Mucosa of stomach (tissue), 1 donor: ENCODE results near the gene PRKN.

ENCODE experiments used
- H3K27me3 ChIP-seq: one replicate; pipeline ENCODE4 v1.7.0; 2013; ENCODE audit warnings: mild to moderate bottlenecking, low read length; ENCODE audit not compliant: control insufficient read depth, insufficient read depth
- H3K36me3 ChIP-seq: one replicate; pipeline ENCODE4 v1.7.0; 2013; ENCODE audit warnings: low read length; ENCODE audit not compliant: control insufficient read depth, insufficient read depth
- H3K4me1 ChIP-seq: one replicate; pipeline ENCODE4 v1.7.0; 2013; ENCODE audit warnings: mild to moderate bottlenecking, low read length; ENCODE audit not compliant: control insufficient read depth, insufficient read depth
- H3K4me3 ChIP-seq: one replicate; pipeline ENCODE4 v1.7.0; 2013; ENCODE audit warnings: low read length
- H3K9ac ChIP-seq: one replicate; pipeline ENCODE4 v1.7.0; 2013; ENCODE audit warnings: mild to moderate bottlenecking, low read length, moderate library complexity
- H3K9me3 ChIP-seq: one replicate; pipeline ENCODE4 v1.7.0; 2013; ENCODE audit warnings: mild to moderate bottlenecking, low read length, moderate library complexity; ENCODE audit not compliant: control insufficient read depth
- donor health status: Pancreatic carcinoma.

Gene PRKN

DNA sequence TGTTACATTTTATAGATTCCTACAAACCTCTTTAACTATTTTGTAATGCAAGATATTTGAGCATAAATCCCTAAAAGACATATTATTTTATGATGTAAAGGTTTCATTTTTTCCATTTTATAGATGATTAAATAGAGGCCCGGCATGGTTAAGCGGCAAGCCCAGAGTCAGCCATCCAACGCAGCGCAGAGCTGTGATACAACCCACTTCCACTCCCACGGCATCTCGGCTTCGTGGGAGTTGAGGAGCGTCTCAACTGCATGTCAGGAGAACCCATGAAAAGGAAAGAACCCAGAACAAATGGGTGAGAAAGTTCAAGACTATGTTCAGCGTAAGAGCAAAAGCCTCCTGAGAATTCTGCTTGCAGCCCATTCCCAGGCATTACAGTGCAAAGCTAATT is 488.2 kb downstream of the PRKN start:
- no peaks in the 10 kb centered on the region for H3K9me3 ChIP-seq
- no peaks in the 10 kb centered on the region for H3K36me3 ChIP-seq
- no peak overlapping the region for H3K9ac ChIP-seq
- no peak overlapping the region for H3K4me3 ChIP-seq
- no peaks in the 10 kb centered on the region for H3K4me1 ChIP-seq
- no peaks in the 10 kb centered on the region for H3K27me3 ChIP-seq

DNA sequence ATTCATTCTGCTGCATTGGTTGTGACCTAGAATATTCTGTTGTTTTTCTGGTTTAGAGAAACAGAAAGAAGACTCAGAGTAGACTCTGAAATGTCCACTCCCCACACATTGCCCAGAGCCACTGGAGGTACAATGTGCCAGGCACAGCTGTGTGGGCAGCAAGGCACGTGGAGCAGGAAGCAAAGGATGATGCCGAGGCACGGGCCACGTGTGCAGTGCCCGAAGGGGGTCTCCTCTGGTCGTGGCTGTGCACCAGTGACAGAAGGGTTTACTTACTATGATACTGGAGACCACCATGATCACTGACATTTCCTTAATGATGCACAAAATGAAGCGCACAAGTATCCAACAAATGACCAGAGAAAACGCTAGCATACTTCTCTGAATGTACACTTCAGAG is 488.9 kb downstream of the PRKN start:
- Histone ChIP-seq H3K27me3 (no peaks in the 10 kb centered on the region), H3K9me3 (no peaks in the 10 kb centered on the region), H3K4me3 (no peak overlapping the region), H3K9ac (no peak overlapping the region), H3K4me1 (no peaks in the 10 kb centered on the region), H3K36me3 (no peaks in the 10 kb centered on the region)

GRCh38 chr6:162237331-162237730 is 490.2 kb downstream of the PRKN start:
- Histone ChIP-seq H3K4me3 (no peak overlapping the region), H3K36me3 (no peaks in the 10 kb centered on the region), H3K9me3 (no peaks in the 10 kb centered on the region), H3K27me3 (no peaks in the 10 kb centered on the region), H3K4me1 (no peaks in the 10 kb centered on the region), H3K9ac (no peak overlapping the region)

DNA sequence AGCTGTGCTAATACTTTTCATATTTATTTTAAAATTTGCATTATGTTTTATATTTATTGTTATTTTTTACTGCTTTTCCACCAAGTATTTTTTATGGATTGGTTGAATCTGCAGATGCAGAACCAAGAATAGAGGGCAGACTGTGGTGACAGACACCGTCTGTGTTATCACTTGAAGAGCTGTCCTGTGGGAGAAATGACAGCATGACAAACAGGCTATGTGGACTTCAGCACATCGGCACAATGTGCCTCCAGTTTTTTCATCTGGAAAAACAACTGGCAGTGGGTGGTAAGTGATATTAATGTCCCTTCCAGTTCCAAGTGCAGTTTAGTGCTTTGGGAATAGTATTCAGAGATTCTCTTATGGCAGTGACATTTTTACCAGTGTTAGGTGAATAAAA is 492.9 kb downstream of the PRKN start:
- no peaks in the 10 kb centered on the region for H3K27me3 ChIP-seq

DNA sequence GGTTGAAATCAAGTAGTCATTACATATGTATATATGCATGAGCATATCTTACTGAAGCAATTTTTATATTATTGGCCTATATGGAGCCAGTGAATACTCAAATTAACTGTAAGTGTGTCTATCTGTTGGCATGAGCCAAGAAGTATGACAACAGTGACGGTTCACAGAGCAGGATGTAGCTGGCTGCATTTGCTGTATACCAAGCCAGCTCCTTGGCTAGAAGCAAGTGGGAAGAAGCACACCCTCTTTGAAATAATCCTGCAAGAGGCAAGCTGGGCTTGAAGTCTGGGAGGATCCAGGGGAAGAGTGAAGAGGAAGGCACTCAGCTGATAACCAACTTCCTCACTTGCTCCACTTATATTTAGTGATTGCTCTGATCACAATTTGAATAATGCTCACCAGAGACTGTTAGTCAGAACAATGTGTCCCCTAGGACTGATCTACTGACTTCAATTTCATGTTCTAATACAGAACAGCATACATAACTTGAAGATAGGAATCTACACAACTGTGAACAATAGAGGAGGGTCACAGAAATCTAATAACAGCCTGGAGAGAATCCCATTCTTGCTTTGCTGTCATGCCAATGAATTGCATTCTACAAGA is 497.3 kb downstream of the PRKN start:
- no peak overlapping the region for H3K4me3 ChIP-seq
- no peaks in the 10 kb centered on the region for H3K27me3 ChIP-seq
- no peaks in the 10 kb centered on the region for H3K9me3 ChIP-seq
- H3K4me1 ChIP-seq: no peaks in the 10 kb centered on the region
- H3K9ac ChIP-seq: no peak overlapping the region
- no peaks in the 10 kb centered on the region for H3K36me3 ChIP-seq

More for the DNA sequence above, 492.9 kb downstream of the PRKN start:
- Histone ChIP-seq H3K4me3 (no peak overlapping the region), H3K36me3 (no peaks in the 10 kb centered on the region), H3K9me3 (no peaks in the 10 kb centered on the region), H3K4me1 (no peaks in the 10 kb centered on the region), H3K9ac (no peak overlapping the region)

GRCh38 chr6:162229093-162229492 is 498.5 kb downstream of the PRKN start:
- no peaks in the 10 kb centered on the region for H3K36me3 ChIP-seq
- H3K9ac ChIP-seq: no peak overlapping the region
- H3K4me3 ChIP-seq: no peak overlapping the region
- no peaks in the 10 kb centered on the region for H3K27me3 ChIP-seq
- H3K4me1 ChIP-seq: no peaks in the 10 kb centered on the region
- H3K9me3 ChIP-seq: no peaks in the 10 kb centered on the region

- Histone ChIP-seq H3K36me3 (no peaks in the 10 kb centered on the region), H3K4me1 (no peaks in the 10 kb centered on the region), H3K4me3 (no peak overlapping the region), H3K27me3 (no peaks in the 10 kb centered on the region), H3K9me3 (no peaks in the 10 kb centered on the region), H3K9ac (no peak overlapping the region)
Measured at GRCh38 chr6:162226803-162227202, 500.8 kb downstream of the PRKN start.

DNA sequence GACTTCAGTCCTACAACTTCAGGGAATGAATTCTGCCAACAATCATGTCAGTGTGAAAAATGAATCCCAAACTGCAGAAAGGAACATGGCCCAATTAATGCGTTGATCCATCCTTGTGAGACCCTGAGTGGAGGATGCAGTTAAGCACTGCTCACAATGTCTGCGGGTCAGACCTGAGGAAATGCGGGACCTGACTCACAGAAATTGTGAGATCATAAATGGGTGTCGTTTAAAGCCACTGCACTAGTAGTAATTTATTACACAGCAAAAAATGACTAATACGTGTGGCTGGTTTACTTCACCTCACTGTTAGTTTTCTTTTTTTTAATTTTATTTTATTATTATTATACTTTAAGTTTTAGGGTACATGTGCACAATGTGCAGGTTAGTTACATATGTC is 505.0 kb downstream of the PRKN start:
- no peaks in the 10 kb centered on the region for H3K27me3 ChIP-seq
- H3K9me3 ChIP-seq: no peaks in the 10 kb centered on the region
- H3K9ac ChIP-seq: no peak overlapping the region
- no peaks in the 10 kb centered on the region for H3K4me1 ChIP-seq
- H3K4me3 ChIP-seq: no peak overlapping the region
- no peaks in the 10 kb centered on the region for H3K36me3 ChIP-seq

DNA sequence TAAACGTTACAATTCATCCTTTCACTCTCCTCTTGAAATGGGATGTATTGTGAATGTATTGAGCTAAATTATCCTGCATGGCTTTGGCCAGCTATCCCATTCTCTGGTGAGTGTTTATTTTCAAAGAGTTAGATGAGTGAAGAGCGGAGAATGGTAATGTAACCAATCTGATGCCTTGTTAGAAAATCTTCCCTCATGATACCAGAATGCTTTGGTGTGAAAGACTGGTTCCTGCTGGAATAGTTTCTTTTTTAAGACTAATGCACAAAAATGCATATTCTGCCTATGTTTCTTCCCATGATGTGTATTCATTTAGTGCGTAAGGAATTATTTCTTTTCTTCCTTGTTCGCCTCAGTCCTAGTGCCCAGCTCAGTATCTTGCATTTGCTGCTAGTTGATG is 506.7 kb downstream of the PRKN start:
- Histone ChIP-seq H3K27me3 (no peaks in the 10 kb centered on the region), H3K4me1 (no peaks in the 10 kb centered on the region), H3K36me3 (no peaks in the 10 kb centered on the region), H3K9ac (no peak overlapping the region), H3K4me3 (no peak overlapping the region), H3K9me3 (no peaks in the 10 kb centered on the region)

DNA sequence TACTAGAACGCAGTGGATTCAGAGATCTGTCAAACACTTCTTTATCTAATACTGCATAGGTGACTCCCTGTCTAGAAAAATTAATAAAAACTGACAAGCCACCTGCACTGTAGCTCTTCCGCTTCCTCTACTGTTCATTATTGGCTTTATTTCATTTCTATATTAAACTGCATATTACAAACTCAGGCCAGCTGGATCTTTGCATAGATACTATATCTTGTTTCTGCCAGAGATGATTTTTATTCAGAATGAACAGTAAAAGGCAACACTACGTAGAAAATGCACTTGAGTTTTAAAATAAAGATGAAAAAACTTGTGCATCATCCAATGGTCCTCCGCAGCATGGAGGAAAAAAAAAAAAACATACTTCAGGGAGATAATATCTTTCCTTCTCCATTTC is 508.3 kb downstream of the PRKN start:
- Histone ChIP-seq H3K36me3 (no peaks in the 10 kb centered on the region), H3K9ac (no peak overlapping the region), H3K4me1 (no peaks in the 10 kb centered on the region), H3K4me3 (no peak overlapping the region), H3K27me3 (no peaks in the 10 kb centered on the region), H3K9me3 (no peaks in the 10 kb centered on the region)

GRCh38 chr6:162217811-162218493 is 509.6 kb downstream of the PRKN start:
- H3K9ac ChIP-seq: no peak overlapping the region
- no peak overlapping the region for H3K4me3 ChIP-seq
- H3K4me1 ChIP-seq: no peaks in the 10 kb centered on the region
- no peaks in the 10 kb centered on the region for H3K27me3 ChIP-seq
- no peaks in the 10 kb centered on the region for H3K9me3 ChIP-seq
- H3K36me3 ChIP-seq: no peaks in the 10 kb centered on the region

GRCh38 chr6:162217058-162217457 is 510.5 kb downstream of the PRKN start:
- H3K9me3 ChIP-seq: no peaks in the 10 kb centered on the region
- no peak overlapping the region for H3K9ac ChIP-seq
- H3K4me3 ChIP-seq: no peak overlapping the region
- no peaks in the 10 kb centered on the region for H3K36me3 ChIP-seq
- no peaks in the 10 kb centered on the region for H3K27me3 ChIP-seq
- no peaks in the 10 kb centered on the region for H3K4me1 ChIP-seq

GRCh38 chr6:162211777-162212176 is 515.8 kb downstream of the PRKN start:
- H3K9me3 ChIP-seq: no peaks in the 10 kb centered on the region
- H3K9ac ChIP-seq: no peak overlapping the region
- no peaks in the 10 kb centered on the region for H3K36me3 ChIP-seq
- no peak overlapping the region for H3K4me3 ChIP-seq
- no peaks in the 10 kb centered on the region for H3K27me3 ChIP-seq
- H3K4me1 ChIP-seq: no peaks in the 10 kb centered on the region
